ENCODE measurements around the gene RBSN.
"Not testable (repeated sequence)": the region's sequence is repeated elsewhere in the genome, so short reads cannot be mapped to it uniquely, and the experiment has no call there.

Gene RBSN

GRCh38 chr3:15098503-15099363, at the start of gene RBSN:
Gene RBSN, minus strand, starts transcription at chr3:15099148. Its CDS starts 3,028 bp downstream, at chr3:15096120.
- DNase-seq (ENCODE audit: low spot score): peak; percentile 93

GRCh38 chr3:15148614-15149013, 49.7 kb upstream of the RBSN start:
- DNase-seq (ENCODE audit: low spot score): no peak

GRCh38 chr3:15136885-15137284, 37.9 kb upstream of the RBSN start:
- DNase-seq (ENCODE audit: low spot score): not testable (repeated sequence)

GRCh38 chr3:15134968-15135367, 36.0 kb upstream of the RBSN start:
- DNase-seq (ENCODE audit: low spot score): not testable (repeated sequence)

GRCh38 chr3:15128403-15128802, 29.5 kb upstream of the RBSN start:
- not testable (repeated sequence) for DNase-seq (ENCODE audit: low spot score)

- DNase-seq (ENCODE audit: low spot score): not testable (repeated sequence)
These were observed 28.0 kb upstream of the RBSN start for GRCh38 chr3:15126975-15127374.

- DNase-seq (ENCODE audit: low spot score): no peak
These were observed 23.4 kb upstream of the RBSN start for GRCh38 chr3:15122398-15122797.

- no peak for DNase-seq (ENCODE audit: low spot score)
These were observed 23.0 kb upstream of the RBSN start for GRCh38 chr3:15121936-15122335.

GRCh38 chr3:15120986-15121385, 22.0 kb upstream of the RBSN start:
- no peak for DNase-seq (ENCODE audit: low spot score)

GRCh38 chr3:15117011-15117410, 18.1 kb upstream of the RBSN start:
- DNase-seq (ENCODE audit: low spot score): no peak

GRCh38 chr3:15116032-15116669, 17.2 kb upstream of the RBSN start:
- no peak for DNase-seq (ENCODE audit: low spot score)

GRCh38 chr3:15114466-15115358, 15.8 kb upstream of the RBSN start:
- no peak for DNase-seq (ENCODE audit: low spot score)

- no peak for DNase-seq (ENCODE audit: low spot score)
These were observed 14.9 kb upstream of the RBSN start for GRCh38 chr3:15113884-15114283.

GRCh38 chr3:15113471-15113870, 14.5 kb upstream of the RBSN start:
- DNase-seq (ENCODE audit: low spot score): no peak

- DNase-seq (ENCODE audit: low spot score): no peak
These were observed 13.1 kb upstream of the RBSN start for GRCh38 chr3:15112011-15112410.

GRCh38 chr3:15110206-15110605, 11.3 kb upstream of the RBSN start:
- DNase-seq (ENCODE audit: low spot score): no peak

- no peak for DNase-seq (ENCODE audit: low spot score)
These were observed 9.9 kb upstream of the RBSN start for GRCh38 chr3:15108869-15109268.

GRCh38 chr3:15108082-15108545, 9.2 kb upstream of the RBSN start:
- DNase-seq (ENCODE audit: low spot score): peak; percentile 73

- no peak for DNase-seq (ENCODE audit: low spot score)
These were observed 8.4 kb upstream of the RBSN start for GRCh38 chr3:15107075-15107947.

GRCh38 chr3:15102836-15103235, 3.9 kb upstream of the RBSN start:
- no peak for DNase-seq (ENCODE audit: low spot score)

GRCh38 chr3:15102256-15102655, 3.3 kb upstream of the RBSN start:
- DNase-seq (ENCODE audit: low spot score): no peak
